ENCODE measurements around the gene RAMACL.

- TF ChIP-seq CTCF (conservative IDR thresholded peaks at IDR 0.05; ENCODE audit: low read depth, low read length) (no peak), EZH2 (IDR thresholded peaks at IDR 0.05; ENCODE audit: low read length, unreplicated experiment) (no peak), EZH2phosphoT487 (IDR thresholded peaks at IDR 0.05; ENCODE audit: borderline replicate concordance, low read length) (no peak)
Observed at GRCh38 chr6:166595949-166596348, 9.5 kb upstream of the RAMACL start.
